ENCODE results near the gene ATG10.

The ATG10 gene

GRCh38 chr5:82147860-82148573 lies 176.2 kb downstream of the ATG10 start:
- CTCF ChIA-PET: interaction anchor here (0.8 to 3.5 kb wide), 5 partner anchors 17 to 96 kb away, joined by 3 to 18 read pairs (median 4); no protein-coding TSS in a partner anchor
- DNase-seq (ENCODE audit: extremely low spot score): no peak
- POLR2A ChIA-PET: no interaction called here
- no peak for TF ChIP-seq CTCF (IDR thresholded peaks at IDR 0.05; ENCODE audit: control extremely low read depth, extremely low read depth, low read depth, missing control alignments)

DNA sequence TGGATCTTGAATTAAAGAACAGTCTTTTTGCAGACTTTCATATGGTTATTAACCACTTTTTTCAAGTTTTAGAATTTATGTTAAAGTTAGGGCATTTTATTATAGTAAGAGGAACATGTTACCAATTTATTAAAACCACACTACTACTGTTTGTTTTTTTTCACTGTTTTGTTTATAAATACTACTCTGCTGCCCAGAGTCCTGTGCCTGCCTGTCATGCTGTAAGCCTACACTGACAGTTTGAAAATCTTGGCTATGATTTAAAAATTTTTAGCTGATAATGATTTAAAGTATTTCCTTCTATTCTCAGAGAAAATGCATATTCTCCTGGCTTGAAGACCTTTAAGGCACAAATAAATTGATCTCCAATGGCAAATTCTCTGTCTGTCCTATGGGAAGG lies 177.6 kb downstream of the ATG10 start:
- POLR2A ChIA-PET: no interaction called here
- no peak for DNase-seq (ENCODE audit: extremely low spot score)
- CTCF ChIA-PET: interaction anchor here (1.1 to 3.5 kb wide), 4 partner anchors 8 to 80 kb away, joined by 3 to 18 read pairs (median 4); no protein-coding TSS in a partner anchor
- TF ChIP-seq CTCF (IDR thresholded peaks at IDR 0.05; ENCODE audit: control extremely low read depth, extremely low read depth, low read depth, missing control alignments): no peak

GRCh38 chr5:82150559-82150958 lies 178.7 kb downstream of the ATG10 start:
- ChIA-PET CTCF (interaction anchor here (1.5 to 3.5 kb wide), 2 partner anchors 9 to 15 kb away, joined by 3 to 18 read pairs; no protein-coding TSS in a partner anchor), POLR2A (no interaction called here)
- no peak for DNase-seq (ENCODE audit: extremely low spot score)
- TF ChIP-seq CTCF (IDR thresholded peaks at IDR 0.05; ENCODE audit: control extremely low read depth, extremely low read depth, low read depth, missing control alignments): no peak

GRCh38 chr5:82151204-82151603 lies 179.4 kb downstream of the ATG10 start:
- TF ChIP-seq CTCF (IDR thresholded peaks at IDR 0.05; ENCODE audit: control extremely low read depth, extremely low read depth, low read depth, missing control alignments): no peak
- DNase-seq (ENCODE audit: extremely low spot score): no peak
- ChIA-PET POLR2A (no interaction called here), CTCF (interaction anchor here (3.5 kb wide), 1 partner anchor 14 kb away, joined by 18 read pairs; no protein-coding TSS in a partner anchor)

GRCh38 chr5:82151662-82152061 lies 179.8 kb downstream of the ATG10 start:
- TF ChIP-seq CTCF (IDR thresholded peaks at IDR 0.05; ENCODE audit: control extremely low read depth, extremely low read depth, low read depth, missing control alignments): no peak
- ChIA-PET CTCF (no interaction called here), POLR2A (no interaction called here)
- DNase-seq (ENCODE audit: extremely low spot score): no peak

- ChIA-PET POLR2A (no interaction called here), CTCF (interaction anchor here (1.1 to 1.4 kb wide), 3 partner anchors 8 to 12 kb away, joined by 3 to 4 read pairs (median 4); no protein-coding TSS in a partner anchor)
- no peak for DNase-seq (ENCODE audit: extremely low spot score)
- TF ChIP-seq CTCF (IDR thresholded peaks at IDR 0.05; ENCODE audit: control extremely low read depth, extremely low read depth, low read depth, missing control alignments): no peak
These were observed 181.2 kb downstream of the ATG10 start for GRCh38 chr5:82152978-82153481.
